AG04450 (cell line): ENCODE measurements around the gene NUMB. TPM values are rescaled to one million over a fixed set of nuclear protein-coding genes. Genes with fewer than 3 reads are reported as not detected.
"Not testable (repeated sequence)": the region's sequence is repeated elsewhere in the genome, so short reads cannot be mapped to it uniquely, and the experiment has no call there.

Source experiments
- CTCF ChIA-PET: fragments of 300-600, 350-600 bp; formaldehyde crosslinking; extraction: SDS; loops from one replicate; lab custom pipeline; 2022; ENCODE audit warnings: antibody characterized with exemption, inconsistent platforms; lab: Charles Lee
- POLR2A ChIA-PET: fragments of 350-600 bp; formaldehyde crosslinking; extraction: SDS; loops from one replicate; lab custom pipeline; 2021; ENCODE audit warnings: antibody characterized with exemption, inconsistent platforms; lab: Yijun Ruan, JAX
- DNase-seq: peaks from one replicate; pipeline ENCODE4 v3.0.0-alpha.2; 2011; ENCODE audit warnings: low read depth, low spot score
- H3K27ac ChIP-seq: one replicate; pipeline ENCODE4 v1.5.1; 2012; ENCODE audit warnings: low read depth, low read length, control low read depth
- H3K27me3 ChIP-seq: one replicate; pipeline ENCODE4 v1.6.0; 2012; ENCODE audit warnings: low read length; ENCODE audit not compliant: control insufficient read depth, insufficient read depth
- H3K4me3 ChIP-seq: 2 replicates; pipeline ENCODE4 v1.5.1; 2011; ENCODE audit warnings: mild to moderate bottlenecking, low read depth, low read length, control low read depth
- H3K9me3 ChIP-seq: 2 replicates; pipeline ENCODE4 v1.5.1; 2012; ENCODE audit warnings: low read length; ENCODE audit not compliant: control insufficient read depth, insufficient read depth
- polyA plus RNA-seq: library from polyadenylated mRNA; depleted of rRNA; stranded (reverse); fragments of >200 nt; gene quantifications from 2 replicates; pipeline ENCODE4 v1.2.3, GENCODE V29; 2011
- TF ChIP-seq, protein P1 (sequence below): IDR thresholded peaks from 2 replicates; pipeline ENCODE4 v1.5.1; 2011; ENCODE audit warnings: low read depth, low read length, control low read depth, inconsistent platforms

NUMB gene
- polyA plus RNA-seq, 1 experiment = 152 TPM

- POLR2A ChIA-PET = no interaction called here
Observed at GRCh38 chr14:73397810-73398209, 60.5 kb downstream of the NUMB start.

GRCh38 chr14:73394317-73394716 lies 64.0 kb downstream of the NUMB start:
- Histone ChIP-seq H3K27me3 (no peaks in the 10 kb centered on the region), H3K9me3 (no peaks in the 10 kb centered on the region), H3K4me3 (no peak overlapping the region), H3K27ac (no peak overlapping the region)
- ChIA-PET POLR2A (no interaction called here), CTCF (no interaction called here)
- TF ChIP-seq, protein P1, sequence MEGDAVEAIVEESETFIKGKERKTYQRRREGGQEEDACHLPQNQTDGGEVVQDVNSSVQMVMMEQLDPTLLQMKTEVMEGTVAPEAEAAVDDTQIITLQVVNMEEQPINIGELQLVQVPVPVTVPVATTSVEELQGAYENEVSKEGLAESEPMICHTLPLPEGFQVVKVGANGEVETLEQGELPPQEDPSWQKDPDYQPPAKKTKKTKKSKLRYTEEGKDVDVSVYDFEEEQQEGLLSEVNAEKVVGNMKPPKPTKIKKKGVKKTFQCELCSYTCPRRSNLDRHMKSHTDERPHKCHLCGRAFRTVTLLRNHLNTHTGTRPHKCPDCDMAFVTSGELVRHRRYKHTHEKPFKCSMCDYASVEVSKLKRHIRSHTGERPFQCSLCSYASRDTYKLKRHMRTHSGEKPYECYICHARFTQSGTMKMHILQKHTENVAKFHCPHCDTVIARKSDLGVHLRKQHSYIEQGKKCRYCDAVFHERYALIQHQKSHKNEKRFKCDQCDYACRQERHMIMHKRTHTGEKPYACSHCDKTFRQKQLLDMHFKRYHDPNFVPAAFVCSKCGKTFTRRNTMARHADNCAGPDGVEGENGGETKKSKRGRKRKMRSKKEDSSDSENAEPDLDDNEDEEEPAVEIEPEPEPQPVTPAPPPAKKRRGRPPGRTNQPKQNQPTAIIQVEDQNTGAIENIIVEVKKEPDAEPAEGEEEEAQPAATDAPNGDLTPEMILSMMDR = no peak
- no peak for DNase-seq

More at GRCh38 chr14:73397810-73398209, 60.5 kb downstream of the NUMB start:
- no peak for DNase-seq
- Histone ChIP-seq H3K27me3 (no peaks in the 10 kb centered on the region), H3K4me3 (no peak overlapping the region), H3K27ac (no peak overlapping the region), H3K9me3 (no peaks in the 10 kb centered on the region)
- TF ChIP-seq, protein P1 = no peak
- CTCF ChIA-PET = no interaction called here

DNA sequence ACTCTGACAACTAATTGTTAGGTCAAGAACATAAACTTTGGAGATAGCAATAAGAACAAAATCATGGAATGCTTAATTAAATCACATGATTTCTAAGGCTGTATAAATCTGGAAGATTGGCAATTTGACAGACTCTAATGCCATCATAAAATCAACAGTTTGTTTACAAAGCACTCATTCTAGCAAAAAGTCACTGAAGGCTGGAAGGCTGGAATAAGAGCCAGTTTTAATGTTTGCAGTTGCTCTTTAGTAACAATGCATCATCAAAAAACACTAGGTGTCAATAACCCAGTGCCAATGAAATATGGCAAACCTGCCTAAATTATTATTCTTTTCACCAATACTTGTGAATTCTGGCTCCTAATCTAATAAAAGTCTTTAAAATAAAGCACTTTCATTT lies 65.0 kb downstream of the NUMB start:
- H3K27ac ChIP-seq = no peak overlapping the region
- H3K9me3 ChIP-seq = no peaks in the 10 kb centered on the region; the same call in 1 of the 2 replicates
- H3K4me3 ChIP-seq = no peak overlapping the region
- H3K27me3 ChIP-seq = no peaks in the 10 kb centered on the region
- DNase-seq = no peak
- POLR2A ChIA-PET = no interaction called here
- TF ChIP-seq, protein P1 = no peak
- CTCF ChIA-PET = no interaction called here

DNA sequence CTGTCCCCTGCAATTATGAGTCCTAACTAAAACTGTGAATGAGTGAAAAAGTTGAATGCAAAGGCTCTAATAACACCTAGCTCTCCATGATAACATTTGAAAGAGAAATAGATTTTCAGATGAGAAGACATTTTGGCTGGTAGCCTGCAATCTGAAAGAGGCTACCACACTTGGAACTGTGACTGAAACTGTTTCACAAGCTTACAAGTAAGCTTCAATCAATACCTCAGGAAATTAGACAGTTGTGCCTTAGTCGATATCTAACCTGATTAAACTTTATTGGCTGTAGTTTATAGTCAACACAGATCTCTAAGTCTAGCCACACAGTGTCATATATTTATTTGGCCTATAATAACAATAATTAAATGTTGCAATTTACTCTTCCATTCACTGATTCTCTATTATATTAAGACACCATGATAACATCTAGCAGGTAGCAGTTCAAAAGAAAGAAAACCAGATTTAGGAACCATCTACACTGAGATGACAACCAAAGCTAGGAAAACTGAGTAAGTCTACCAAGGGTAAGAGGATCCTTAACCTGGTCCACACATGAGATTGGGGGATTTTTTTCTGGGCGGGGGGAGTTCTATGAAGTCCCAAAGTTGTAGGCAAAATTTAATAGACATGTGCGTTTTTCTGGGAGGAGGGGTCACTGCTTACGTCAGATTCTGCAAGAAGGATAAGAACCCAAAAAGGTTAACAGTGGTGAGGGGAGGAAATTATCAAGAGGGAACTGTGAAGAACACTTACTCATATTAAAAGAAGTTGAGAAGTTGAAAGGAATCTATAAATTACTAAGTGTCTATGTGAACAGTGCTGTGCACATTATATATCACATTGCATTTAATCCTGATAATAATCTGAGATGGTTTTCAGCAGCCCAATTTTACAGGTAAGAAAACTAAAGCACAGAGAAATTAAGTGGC lies 65.8 kb downstream of the NUMB start:
- H3K4me3 ChIP-seq = no peak overlapping the region
- ChIA-PET POLR2A (no interaction called here), CTCF (interaction anchor here (0.6 kb wide), 1 partner anchor 25 kb away, joined by 3 read pairs; no protein-coding TSS in a partner anchor)

DNA sequence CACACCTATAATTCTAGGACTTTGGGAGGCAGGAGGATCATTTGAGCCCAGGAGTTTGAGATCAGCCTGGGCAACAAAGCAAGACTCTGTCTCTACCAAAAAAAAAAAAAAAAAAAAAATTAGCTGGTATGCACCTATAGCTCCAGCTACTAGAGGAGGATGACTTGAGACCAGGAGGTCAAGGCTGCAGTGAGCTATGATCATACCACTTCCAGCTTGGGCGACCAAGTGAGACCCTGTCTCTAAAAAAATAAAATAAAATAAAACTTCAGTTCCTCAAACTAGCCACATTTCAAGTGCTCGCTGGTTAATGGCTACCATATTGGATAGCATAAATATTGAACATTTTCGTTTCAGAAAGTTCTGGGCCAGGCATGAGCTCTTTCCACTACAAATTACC lies 70.5 kb downstream of the NUMB start:
- ChIA-PET POLR2A (interaction anchor here (0.6 kb wide), 1 partner anchor 142 kb away, joined by 3 read pairs; no protein-coding TSS in a partner anchor), CTCF (interaction anchor here (0.8 kb wide), 2 partner anchors 92 to 93 kb away, joined by 4 to 6 read pairs; no protein-coding TSS in a partner anchor)
- H3K9me3 ChIP-seq = peaks cover 12% of the 10 kb centered on the region
- H3K27ac ChIP-seq, DNase-seq, H3K4me3 ChIP-seq, H3K27me3 ChIP-seq: not testable (repeated sequence)

More for the DNA sequence above, 65.8 kb downstream of the NUMB start:
- Histone ChIP-seq H3K9me3 (no peaks in the 10 kb centered on the region; the same call in 1 of the 2 replicates), H3K27ac (no peak overlapping the region), H3K27me3 (no peaks in the 10 kb centered on the region)
- TF ChIP-seq, protein P1 = no peak
- DNase-seq = no peak
